HCT116 (cell line): ENCODE measurements around the gene TNRC6B. TPM values are rescaled to one million over a fixed set of nuclear protein-coding genes. Genes with fewer than 3 reads are reported as not detected.

Experiments
- ATAC-seq: fragments of 200-7000 bp; cut with Tn5 transposase; 2 replicates; pipeline ENCODE4 v1.9.1; 2020; ENCODE audit warnings: mild to moderate bottlenecking, moderate library complexity
- BruUV-seq: library from RNA; stranded (reverse); fragments of 400-500 nt; replicated peaks from 2 replicates; lab custom pipeline; 2021; lab: Mats Ljungman, UMichigan
- CTCF ChIA-PET: fragments of 300-600 bp; sonication (Branson Sonifier 250); formaldehyde crosslinking; loops from one replicate; lab custom pipeline; 2021; ENCODE audit warnings: antibody characterized with exemption; lab: Charles Lee
- POLR2A ChIA-PET: fragments of 300-600, 350-600 bp; sonication (Branson Sonifier 250); formaldehyde crosslinking; loops from one replicate; lab custom pipeline; 2021; ENCODE audit warnings: antibody characterized with exemption; lab: Charles Lee
- RAD21 ChIA-PET, 2 experiments: fragments of 300-600 bp; sonication (Branson Sonifier 250); formaldehyde crosslinking; loops; one replicate each; lab custom pipeline; 2023; ENCODE audit warnings: low total read pairs in 2 of 2; ENCODE audit not compliant: uncharacterized antibody in 2 of 2, unreplicated experiment in 2 of 2, low non-redundant PET in 1 of 2; lab: Charles Lee
- DNase-seq: peaks from one replicate; pipeline ENCODE4 v3.0.0-alpha.2; 2010; ENCODE audit warnings: low read depth, low spot score
- H2AFZ ChIP-seq: fragments of 200-600 bp; shearing (Covaris generic), sonication (generic); 2 replicates; pipeline ENCODE4 v1.6.1; 2017; ENCODE audit warnings: low read depth, mixed run types, mixed read lengths, antibody characterized with exemption, low read length; ENCODE audit not compliant: poor library complexity, severe bottlenecking
- H3K27ac ChIP-seq: 2 replicates; pipeline ENCODE4 v1.5.1; 2012; ENCODE audit warnings: low read depth, low read length
- H3K27me3 ChIP-seq: fragments of 200-600 bp; sonication (generic); 2 replicates; pipeline ENCODE4 v1.6.1; 2016; ENCODE audit warnings: mixed run types, low read length, mixed read lengths; ENCODE audit not compliant: insufficient read depth
- H3K36me3 ChIP-seq, 2 experiments: fragments of 200-500 bp in 1 of 2; fragments of 200-600 bp in 1 of 2; sonication (Bioruptor generic) in 1 of 2; sonication (generic) in 1 of 2; 2 replicates each; pipeline versions ENCODE4 v1.5.1 to v1.6.1; 2014 to 2016; ENCODE audit warnings: low read length in 2 of 2, inconsistent platforms in 1 of 2, mixed read lengths in 1 of 2, mixed run types in 1 of 2; ENCODE audit not compliant: insufficient read depth in 2 of 2, control insufficient read depth in 1 of 2
- H3K4me1 ChIP-seq, 2 experiments: fragments of 200-600 bp in 1 of 2; sonication (generic) in 1 of 2; 2 replicates each; pipeline versions ENCODE4 v1.5.1 to v1.6.1; 2012 to 2017; ENCODE audit warnings: low read length in 2 of 2, inconsistent platforms in 1 of 2, mild to moderate bottlenecking in 1 of 2, mixed read lengths in 1 of 2, mixed run types in 1 of 2, moderate library complexity in 1 of 2; ENCODE audit not compliant: insufficient read depth in 2 of 2, control insufficient read depth in 1 of 2
- H3K4me2 ChIP-seq: fragments of 200-600 bp; sonication (generic); 2 replicates; pipeline ENCODE4 v1.6.1; 2017; ENCODE audit warnings: mixed run types, low read length, mixed read lengths
- H3K4me3 ChIP-seq, 2 experiments: fragments of 200-600 bp in 1 of 2; sonication (generic) in 1 of 2; replicated peaks in 1 of 2; 2 replicates each; pipeline ENCODE4 v1.5.1; 2011 to 2016; ENCODE audit warnings: low read length in 2 of 2, control low read depth in 1 of 2, low read depth in 1 of 2, mild to moderate bottlenecking in 1 of 2, mixed read lengths in 1 of 2, mixed run types in 1 of 2
- H3K79me2 ChIP-seq: fragments of 200-600 bp; sonication (generic); 2 replicates; pipeline ENCODE4 v1.6.1; 2017; ENCODE audit warnings: mild to moderate bottlenecking, mixed run types, low read length, moderate library complexity, mixed read lengths; ENCODE audit not compliant: insufficient read depth
- H3K9ac ChIP-seq: fragments of 200-600 bp; sonication (generic); 2 replicates; pipeline ENCODE4 v1.6.1; 2016; ENCODE audit warnings: low read length, mixed read lengths
- H3K9me2 ChIP-seq: fragments of 200-600 bp; sonication (generic), shearing (Covaris generic); 2 replicates; pipeline ENCODE4 v1.6.1; 2017; ENCODE audit warnings: mixed run types, mild to moderate bottlenecking, moderate library complexity; ENCODE audit not compliant: insufficient read depth
- H3K9me3 ChIP-seq, 2 experiments: fragments of 200-500 bp in 1 of 2; fragments of 200-600 bp in 1 of 2; sonication (Bioruptor generic) in 1 of 2; sonication (generic) in 1 of 2; 2 replicates each; pipeline ENCODE4 v1.6.1; 2014 to 2017; ENCODE audit warnings: low read length in 2 of 2, mixed read lengths in 2 of 2, inconsistent platforms in 1 of 2, low read depth in 1 of 2, mild to moderate bottlenecking in 1 of 2, mixed run types in 1 of 2, moderate library complexity in 1 of 2; ENCODE audit not compliant: control insufficient read depth in 1 of 2, insufficient read depth in 1 of 2
- H4K20me1 ChIP-seq: fragments of 200-600 bp; sonication (generic), shearing (Covaris generic); 2 replicates; pipeline ENCODE4 v1.6.1; 2017; ENCODE audit warnings: mixed run types, mild to moderate bottlenecking, moderate library complexity; ENCODE audit not compliant: insufficient read depth
- EGR1 ChIP-seq: IDR thresholded peaks from 2 replicates; pipeline ENCODE4 v1.6.1; 2012; ENCODE audit warnings: low read depth
- EZH2phosphoT487 ChIP-seq: fragments of 200-600 bp; IDR thresholded peaks from 2 replicates; pipeline ENCODE4 v1.6.1; 2018; ENCODE audit warnings: antibody characterized with exemption, borderline replicate concordance
- JUND ChIP-seq: IDR thresholded peaks from 2 replicates; pipeline ENCODE4 v1.6.1; 2012
- POLR2A ChIP-seq: IDR thresholded peaks from 2 replicates; pipeline ENCODE4 v1.7.0; 2011; ENCODE audit warnings: borderline replicate concordance; ENCODE audit not compliant: insufficient read depth, insufficient read length; ENCODE audit errors: extremely low read depth
- POLR2AphosphoS5 ChIP-seq: IDR thresholded peaks from 2 replicates; pipeline ENCODE4 v1.6.1; 2011; ENCODE audit warnings: mild to moderate bottlenecking, low read depth, low read length, moderate library complexity
- SP1 ChIP-seq: IDR thresholded peaks from 2 replicates; pipeline ENCODE4 v1.6.1; 2012; ENCODE audit warnings: low read depth
- TCF7L2 ChIP-seq: IDR thresholded peaks from 2 replicates; pipeline ENCODE4 v1.7.0; 2011; ENCODE audit warnings: borderline replicate concordance, inconsistent platforms; ENCODE audit not compliant: insufficient read depth, insufficient read length; ENCODE audit errors: extremely low read depth
- YY1 ChIP-seq: IDR thresholded peaks from 2 replicates; pipeline ENCODE4 v1.6.1; 2011; ENCODE audit warnings: low read length, low read depth, moderate library complexity, mild to moderate bottlenecking; ENCODE audit not compliant: insufficient replicate concordance; ENCODE audit errors: extremely low read depth
- ZBTB33 ChIP-seq: IDR thresholded peaks from 2 replicates; pipeline ENCODE4 v1.6.1; 2011; ENCODE audit warnings: mild to moderate bottlenecking, low read length, moderate library complexity; ENCODE audit not compliant: insufficient replicate concordance; ENCODE audit errors: extremely low read depth
- intact Hi-C: fragments of 100-400 bp; cut with micrococcal nuclease; formaldehyde crosslinking; loops from 2 replicates; pipeline ENCODE4 v1.10.0; 2022
- total RNA-seq: library from RNA; stranded (reverse); gene quantifications from one replicate; pipeline ENCODE4 v1.2.1, GENCODE V29; 2021; ENCODE audit not compliant: unreplicated experiment
- TF ChIP-seq, protein P1 (sequence below): IDR thresholded peaks from 2 replicates; pipeline ENCODE4 v1.6.1; 2012
- TF ChIP-seq, protein P2 (sequence below): IDR thresholded peaks from 2 replicates; pipeline ENCODE4 v1.6.1; 2012

The TNRC6B gene
- total RNA-seq, 1 experiment from 2014 or later, result 29.8 TPM

GRCh38 chr22:40147388-40148176 is 30.1 kb upstream of the TNRC6B start:
- Histone ChIP-seq H3K9me3 (no peaks in the 10 kb centered on the region), H3K27ac (no peak overlapping the region), H2AFZ (no peak overlapping the region), H3K9ac (no peak overlapping the region), H3K4me2 (no peak overlapping the region), H3K4me1 (no peaks in the 10 kb centered on the region), H3K9me2 (no peaks in the 10 kb centered on the region), H3K79me2 (no peaks in the 10 kb centered on the region), H4K20me1 (no peaks in the 10 kb centered on the region), H3K27me3 (no peaks in the 10 kb centered on the region), H3K36me3 (no peaks in the 10 kb centered on the region), H3K4me3 (no peak overlapping the region)
- intact Hi-C loops, result no loop called here
- CTCF ChIA-PET, result no interaction called here
- DNase-seq (no peak), ATAC-seq (no peak)
- no peak for TF ChIP-seq EZH2phosphoT487
- TF ChIP-seq TCF7L2, result no peak
- no peak for TF ChIP-seq JUND
- POLR2A ChIA-PET, result no interaction called here
- BruUV-seq, result no TSS peak
- RAD21 ChIA-PET, result no interaction called here

DNA sequence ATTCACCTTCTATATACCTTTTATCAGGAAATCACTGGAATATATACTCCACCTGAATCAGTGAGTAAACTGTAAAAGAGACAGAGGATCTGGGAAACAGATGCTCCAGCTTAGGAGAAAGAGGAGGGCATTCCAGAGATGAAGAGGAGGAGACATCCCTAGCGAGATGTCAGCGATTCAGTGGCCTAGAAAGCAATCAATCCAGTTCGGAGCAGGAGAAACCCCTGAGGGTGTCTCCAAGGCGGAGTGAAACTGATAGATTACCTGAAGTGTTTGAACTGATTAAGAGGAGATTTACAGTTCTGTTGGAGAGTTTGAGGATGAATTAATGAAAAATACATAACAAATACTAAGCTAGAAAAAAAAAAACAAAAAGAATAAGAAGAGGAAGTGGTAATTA is 24.5 kb upstream of the TNRC6B start:
- H3K9me3 ChIP-seq, result no peaks in the 10 kb centered on the region
- POLR2A ChIA-PET, result no interaction called here
- H3K9me2 ChIP-seq, result no peaks in the 10 kb centered on the region
- H3K36me3 ChIP-seq, result no peaks in the 10 kb centered on the region
- peaks cover 7 to 12% of the 10 kb centered on the region in 2 experiments; a peak in 3 of 4 replicates for H3K4me1 ChIP-seq
- TF ChIP-seq EGR1 (no peak), EZH2phosphoT487 (no peak), ZBTB33 (no peak), TCF7L2 (no peak), POLR2A (no peak), YY1 (no peak), SP1 (no peak), POLR2AphosphoS5 (no peak)
- TF ChIP-seq, protein P1, sequence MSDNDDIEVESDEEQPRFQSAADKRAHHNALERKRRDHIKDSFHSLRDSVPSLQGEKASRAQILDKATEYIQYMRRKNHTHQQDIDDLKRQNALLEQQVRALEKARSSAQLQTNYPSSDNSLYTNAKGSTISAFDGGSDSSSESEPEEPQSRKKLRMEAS, result no peak
- TF ChIP-seq, protein P2, sequence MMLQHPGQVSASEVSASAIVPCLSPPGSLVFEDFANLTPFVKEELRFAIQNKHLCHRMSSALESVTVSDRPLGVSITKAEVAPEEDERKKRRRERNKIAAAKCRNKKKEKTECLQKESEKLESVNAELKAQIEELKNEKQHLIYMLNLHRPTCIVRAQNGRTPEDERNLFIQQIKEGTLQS, result no peak
- RAD21 ChIA-PET, result no interaction called here
- no peak overlapping the region for H3K9ac ChIP-seq
- CTCF ChIA-PET, result no interaction called here
- DNase-seq (no peak), ATAC-seq (no peak)
- no peak overlapping the region for H2AFZ ChIP-seq
- no peaks in the 10 kb centered on the region for H3K27me3 ChIP-seq
- no peaks in the 10 kb centered on the region for H4K20me1 ChIP-seq
- H3K4me3 ChIP-seq, result no peak overlapping the region
- H3K27ac ChIP-seq, result no peak overlapping the region
- H3K79me2 ChIP-seq, result no peaks in the 10 kb centered on the region
- BruUV-seq, result no TSS peak
- intact Hi-C loops, result no loop called here
- no peak overlapping the region for H3K4me2 ChIP-seq
